Epidermal melanocyte (primary cell): ENCODE measurements around the gene ID4.

Experiments
- DNase-seq: peaks from one replicate; pipeline ENCODE4 v3.0.0; 2011; ENCODE audit warnings: low spot score; ENCODE audit not compliant: insufficient read length

Gene ID4

DNA sequence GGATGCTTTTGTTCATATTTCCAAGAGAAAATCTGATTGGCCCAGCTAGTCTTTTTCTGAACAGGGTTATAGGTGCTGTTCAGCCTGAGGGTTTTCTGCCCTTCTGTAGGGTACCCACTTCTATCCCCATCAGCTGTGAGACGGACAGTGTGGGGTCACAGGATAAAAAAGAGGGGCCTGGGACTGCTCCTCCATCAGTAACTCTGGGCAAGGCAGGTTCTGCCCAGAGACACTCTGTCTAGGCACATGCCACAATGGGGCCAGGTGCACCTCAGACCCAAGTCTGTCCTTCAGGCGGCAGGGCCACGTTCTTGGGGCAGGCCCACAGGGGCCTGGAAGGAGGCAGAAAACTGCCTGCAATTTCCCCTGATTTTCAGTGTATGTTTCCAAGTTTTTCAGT lies 20.0 kb downstream of the ID4 start:
- no peak for DNase-seq

GRCh38 chr6:19857703-19858102 lies 20.5 kb downstream of the ID4 start:
- no peak for DNase-seq

- no peak for DNase-seq
These were observed 23.2 kb downstream of the ID4 start for GRCh38 chr6:19860235-19860877.

DNA sequence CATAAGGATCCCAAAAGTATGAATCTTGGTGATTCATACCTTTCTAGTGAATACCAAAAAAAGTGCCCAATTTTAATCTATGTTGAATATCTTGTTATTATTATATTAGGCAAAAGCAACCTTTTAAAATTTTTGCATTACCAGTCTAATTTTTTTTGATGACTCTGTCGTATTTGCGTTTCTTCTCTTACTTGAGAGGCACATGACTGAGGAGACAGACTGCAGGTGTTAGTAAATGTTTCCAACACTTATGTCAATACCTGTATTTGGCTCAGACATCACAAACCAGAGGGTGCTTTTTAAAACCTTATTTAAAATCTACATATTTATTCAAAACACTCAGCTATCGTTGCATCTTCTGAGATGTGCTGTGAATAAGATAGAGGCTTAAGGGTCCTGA lies 27.1 kb downstream of the ID4 start:
- DNase-seq = no peak

DNA sequence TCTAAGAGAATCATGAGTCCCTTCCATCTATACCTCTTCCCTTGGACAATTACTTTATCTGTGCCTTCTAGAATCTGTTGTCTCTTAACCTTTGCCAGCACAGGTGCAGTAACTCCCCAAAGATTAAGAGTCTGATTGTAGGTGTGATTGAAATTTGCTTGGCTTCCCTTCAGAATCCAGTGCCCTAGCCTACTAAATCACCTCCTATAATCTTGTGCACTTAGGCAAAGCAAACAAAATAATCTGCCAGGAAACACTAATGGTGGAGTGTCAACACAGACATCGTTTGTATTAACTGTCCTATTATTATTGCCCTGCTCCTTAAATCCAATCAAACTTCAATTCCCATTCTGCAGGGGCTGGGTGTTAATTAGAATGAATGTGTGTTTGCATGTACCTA lies 28.0 kb downstream of the ID4 start:
- DNase-seq = no peak

DNA sequence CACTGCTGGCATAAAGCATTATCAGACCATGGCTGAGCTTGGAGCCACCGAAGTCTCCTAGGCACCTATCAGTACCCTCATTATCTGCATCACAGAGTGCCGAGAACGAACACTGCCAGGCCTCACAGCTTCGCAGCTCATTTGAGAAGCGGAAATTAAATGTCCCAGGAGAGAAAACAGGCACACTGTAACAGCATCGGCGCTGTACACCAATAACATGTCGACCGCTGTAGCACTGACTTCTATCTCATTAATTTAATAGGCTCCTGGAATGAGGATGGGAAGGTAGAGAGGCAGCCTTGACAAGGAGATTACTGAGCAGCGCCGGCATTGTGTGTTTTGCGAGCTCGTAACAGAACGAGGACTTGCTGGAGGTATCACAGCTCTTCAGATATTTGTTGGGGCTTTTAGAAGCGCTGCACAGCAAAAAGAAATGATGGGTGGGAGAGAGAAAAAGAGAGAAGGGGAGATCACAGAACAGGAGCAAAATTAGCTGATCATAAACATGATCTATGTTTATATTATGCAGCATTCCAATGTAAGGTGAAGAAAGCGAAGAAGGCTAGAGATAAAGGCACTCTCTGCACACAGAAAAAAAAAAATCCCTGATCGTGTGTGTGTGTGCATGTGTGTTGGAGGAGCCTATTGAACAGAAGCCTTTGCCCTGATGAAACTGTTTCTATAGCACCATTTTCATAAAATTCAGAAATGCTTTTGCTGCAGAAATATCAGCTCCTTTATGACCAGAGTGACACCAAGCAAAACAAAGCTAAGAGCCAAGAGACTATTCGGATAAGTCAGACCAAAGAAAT lies 29.2 kb downstream of the ID4 start:
- no peak for DNase-seq

GRCh38 chr6:19866985-19867627 lies 29.9 kb downstream of the ID4 start:
- no peak for DNase-seq

DNA sequence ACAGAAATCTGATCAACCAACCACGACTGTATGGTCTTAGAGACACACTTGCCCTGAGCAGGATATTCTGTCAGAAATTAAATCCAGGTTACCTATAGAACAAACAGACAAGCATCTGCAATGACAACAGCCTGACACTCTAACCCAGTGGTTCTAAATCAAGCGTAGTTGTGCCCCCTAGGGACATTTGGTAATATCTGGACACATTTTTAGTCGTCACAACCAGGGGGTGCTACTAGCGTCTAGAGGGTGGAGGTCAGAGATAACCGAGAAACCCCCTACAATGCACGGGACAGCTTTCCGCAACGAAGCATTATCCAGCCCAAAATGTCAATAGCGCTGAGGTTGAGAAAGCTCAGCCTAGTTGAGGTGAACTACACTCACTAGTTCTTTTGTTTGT lies 32.3 kb downstream of the ID4 start:
- no peak for DNase-seq

DNA sequence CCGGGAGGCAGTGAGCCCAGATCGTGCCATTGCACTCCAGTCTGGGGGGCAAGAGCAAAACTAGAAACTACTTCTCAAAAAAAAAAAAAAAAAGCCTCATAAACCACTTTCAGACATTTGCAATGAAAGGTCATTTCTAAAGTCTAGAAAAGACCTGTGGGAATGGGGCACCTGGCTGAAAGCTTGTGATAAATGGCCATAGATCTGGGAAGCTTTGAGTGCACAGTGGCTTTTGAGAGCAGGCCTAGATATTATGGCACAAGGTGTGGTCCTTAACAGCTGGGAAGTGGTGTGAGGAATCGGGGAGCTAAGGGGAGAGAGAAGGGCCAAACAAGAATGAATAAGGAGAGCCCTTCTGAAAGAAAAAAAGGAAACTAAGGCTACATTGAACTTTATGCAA lies 33.2 kb downstream of the ID4 start:
- no peak for DNase-seq

DNA sequence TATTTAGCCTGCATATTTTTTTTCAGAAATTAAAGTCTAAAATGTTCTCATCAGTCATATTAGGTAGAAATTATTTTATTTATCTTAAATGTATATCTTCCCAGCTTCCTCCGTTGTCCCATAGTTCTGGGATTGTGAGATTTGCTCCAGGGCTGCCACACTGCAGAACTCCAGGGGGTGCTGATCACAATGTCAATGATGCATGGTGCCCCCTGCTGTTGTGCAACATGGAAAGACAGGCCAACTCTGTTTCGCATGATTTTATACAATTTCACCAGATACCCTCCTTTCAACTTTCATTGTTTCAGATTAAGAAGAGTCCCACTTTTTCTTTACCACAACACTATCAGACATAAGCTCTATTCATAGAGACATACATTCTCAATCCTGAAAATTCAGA lies 35.9 kb downstream of the ID4 start:
- DNase-seq = no peak

DNA sequence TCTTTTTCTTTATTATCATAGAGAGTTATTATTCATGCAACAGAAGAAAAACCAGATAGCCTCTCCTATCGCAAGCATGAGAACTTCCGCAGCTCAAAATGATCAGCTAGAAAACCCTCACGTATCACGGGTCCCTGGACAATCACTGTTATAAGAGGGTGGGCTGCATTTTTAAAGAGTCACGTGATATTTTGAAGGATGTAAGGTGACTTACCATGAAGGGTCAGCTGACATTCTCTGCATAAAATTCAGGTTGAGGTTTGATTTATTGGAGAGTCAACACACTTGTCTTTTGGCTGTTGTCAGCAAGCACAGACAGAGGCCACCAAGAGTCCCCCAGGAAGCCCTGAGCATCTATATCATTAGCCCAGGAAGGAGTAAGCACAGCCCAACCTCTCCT lies 39.5 kb downstream of the ID4 start:
- DNase-seq = no peak

- no peak for DNase-seq
These were observed 42.5 kb downstream of the ID4 start for GRCh38 chr6:19879663-19880062.

- no peak for DNase-seq
These were observed 42.9 kb downstream of the ID4 start for GRCh38 chr6:19880066-19880465.

DNA sequence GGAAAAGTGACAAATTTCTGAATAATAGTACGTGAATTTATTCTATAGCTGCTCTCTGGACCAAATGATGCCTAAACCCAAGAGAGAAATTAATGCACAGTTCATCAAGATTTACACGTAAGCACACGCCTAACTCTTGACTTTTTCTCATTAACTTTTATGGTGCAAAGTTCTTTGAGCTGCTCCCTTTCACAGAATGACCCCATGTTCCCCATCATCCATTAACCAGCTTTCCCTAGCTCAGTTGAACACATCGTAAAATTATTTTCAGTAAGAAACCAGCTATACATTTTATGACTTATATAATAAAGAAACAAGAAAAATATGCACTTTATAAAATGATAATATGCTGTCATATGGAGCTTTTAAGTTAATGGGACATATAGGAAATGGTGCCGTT lies 54.3 kb downstream of the ID4 start:
- no peak for DNase-seq
